ENCODE measurements around the gene ADCYAP1R1.

DNA sequence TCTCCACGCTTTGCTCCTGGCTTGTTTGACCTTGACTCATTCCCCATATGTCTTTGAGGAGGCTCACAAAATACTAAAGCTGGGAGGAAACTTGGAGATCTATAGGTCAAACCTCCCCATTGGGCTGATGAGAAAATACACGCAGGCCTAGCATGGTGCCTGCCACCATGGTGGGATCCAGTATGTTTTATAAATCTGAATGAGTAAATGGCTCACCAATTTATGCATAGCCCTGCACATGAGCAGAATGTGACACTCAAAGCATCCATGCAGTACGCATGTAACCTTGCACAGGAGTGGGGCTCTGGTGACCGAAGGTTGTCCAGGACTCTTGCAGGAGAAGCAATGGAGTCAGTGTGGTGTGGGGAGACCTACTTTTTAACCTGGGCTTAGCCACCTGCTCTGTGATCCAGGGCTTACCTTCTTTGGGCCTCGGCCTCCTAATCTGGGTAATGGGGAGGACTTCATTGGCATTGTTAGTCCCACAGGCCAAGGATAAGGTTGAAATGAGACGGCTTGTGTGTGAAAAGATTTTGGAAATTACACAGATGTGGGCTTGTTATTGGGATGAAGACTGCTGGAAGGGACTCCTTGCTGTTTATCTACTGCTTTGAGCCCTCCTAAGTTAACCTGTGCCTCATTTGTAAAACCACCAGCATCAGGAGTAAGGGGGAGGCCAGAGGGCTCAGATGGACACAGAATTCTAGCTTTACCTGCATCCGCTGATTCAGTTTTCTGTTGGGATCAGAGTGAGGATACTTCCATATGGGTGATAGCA, 58.4 kb downstream of the ADCYAP1R1 start:
- TF ChIP-seq YY1 (IDR thresholded peaks at IDR 0.05; ENCODE audit: insufficient read depth, insufficient read length) (no peak), ZNF274 (IDR thresholded peaks at IDR 0.05; ENCODE audit: low read depth, low read length) (no peak)
